HG03025 (cell line): ENCODE results near the gene TCF7L1.

Experiments
- ATAC-seq: cut with Tn5 transposase; IDR thresholded peaks from one replicate; pipeline ENCODE4 v1.9.1; 2021; ENCODE audit warnings: mild to moderate bottlenecking, moderate library complexity; ENCODE audit not compliant: unreplicated experiment, low FRiP score

TCF7L1 gene

GRCh38 chr2:85213901-85214512, 80.8 kb downstream of the TCF7L1 start:
- ATAC-seq: no peak

- no peak for ATAC-seq
Observed at GRCh38 chr2:85215081-85215447, 81.9 kb downstream of the TCF7L1 start.

- ATAC-seq: no peak
Observed at GRCh38 chr2:85215448-85216401, 82.5 kb downstream of the TCF7L1 start.

GRCh38 chr2:85216927-85217326, 83.7 kb downstream of the TCF7L1 start:
- ATAC-seq: no peak

- ATAC-seq: no peak
Observed at GRCh38 chr2:85221067-85221691, 88.0 kb downstream of the TCF7L1 start.

GRCh38 chr2:85222792-85223191, 89.6 kb downstream of the TCF7L1 start:
- ATAC-seq: no peak

- no peak for ATAC-seq
Observed at GRCh38 chr2:85226783-85227182, 93.6 kb downstream of the TCF7L1 start.

GRCh38 chr2:85230679-85231467, 97.7 kb downstream of the TCF7L1 start:
- ATAC-seq: no peak

GRCh38 chr2:85231468-85231805, 98.2 kb downstream of the TCF7L1 start:
- ATAC-seq: no peak

GRCh38 chr2:85231952-85232351, 98.8 kb downstream of the TCF7L1 start:
- no peak for ATAC-seq

GRCh38 chr2:85234868-85235267, 101.7 kb downstream of the TCF7L1 start:
- no peak for ATAC-seq

GRCh38 chr2:85235281-85235680, 102.1 kb downstream of the TCF7L1 start:
- ATAC-seq: no peak

GRCh38 chr2:85236084-85236483, 102.9 kb downstream of the TCF7L1 start:
- ATAC-seq: no peak

GRCh38 chr2:85237849-85238565, 104.8 kb downstream of the TCF7L1 start:
- ATAC-seq: no peak

- ATAC-seq: no peak
Observed at GRCh38 chr2:85238607-85239006, 105.4 kb downstream of the TCF7L1 start.

GRCh38 chr2:85239102-85239501, 105.9 kb downstream of the TCF7L1 start:
- no peak for ATAC-seq

GRCh38 chr2:85240055-85240454, 106.9 kb downstream of the TCF7L1 start:
- ATAC-seq: no peak

GRCh38 chr2:85242321-85242720, 109.1 kb downstream of the TCF7L1 start:
- ATAC-seq: no peak

GRCh38 chr2:85243101-85244072, 110.2 kb downstream of the TCF7L1 start:
- no peak for ATAC-seq
